WTC11 (cell line): Measurements from ENCODE around the gene TNFAIP3.
"Not testable (repeated sequence)": the region's sequence is repeated elsewhere in the genome, so short reads cannot be mapped to it uniquely, and the experiment has no call there.

Experiments used
- AFF4 ChIP-seq: sonication (generic); formaldehyde crosslinking; IDR thresholded peaks from 2 replicates; pipeline ENCODE4 v1.8.1; 2023; ENCODE audit warnings: mild to moderate bottlenecking, missing genetic modification reagents, borderline replicate concordance
- CREB1 ChIP-seq: sonication (generic); formaldehyde crosslinking; IDR thresholded peaks from 2 replicates; pipeline ENCODE4 v1.8.0; 2023; ENCODE audit warnings: mild to moderate bottlenecking, missing genetic modification reagents
- CTCF ChIP-seq: fragments of 200-600 bp; IDR thresholded peaks from 2 replicates; pipeline ENCODE4 v1.8.0; 2022; ENCODE audit warnings: antibody characterized with exemption
- E2F4 ChIP-seq: sonication (generic); formaldehyde crosslinking; IDR thresholded peaks from 2 replicates; pipeline ENCODE4 v1.8.1; 2022; ENCODE audit warnings: low read depth, mild to moderate bottlenecking, moderate library complexity, missing genetic modification reagents, borderline replicate concordance
- FOXJ3 ChIP-seq: sonication (generic); formaldehyde crosslinking; IDR thresholded peaks from 2 replicates; pipeline ENCODE4 v1.9.0; 2021; ENCODE audit warnings: missing genetic modification reagents, mild to moderate bottlenecking, borderline replicate concordance
- IRF2 ChIP-seq: sonication (generic); formaldehyde crosslinking; IDR thresholded peaks from 2 replicates; pipeline ENCODE4 v1.8.0; 2022; ENCODE audit warnings: low read depth, missing genetic modification reagents, borderline replicate concordance
- NFATC4 ChIP-seq: fragments of 250-450 bp; sonication (Bioruptor Pico); IDR thresholded peaks from 2 replicates; pipeline ENCODE4 v1.9.0; 2021; ENCODE audit warnings: mild to moderate bottlenecking
- SMAD3 ChIP-seq: sonication (generic); formaldehyde crosslinking; IDR thresholded peaks from 2 replicates; pipeline ENCODE4 v1.8.0; 2022; ENCODE audit warnings: missing genetic modification reagents, mild to moderate bottlenecking, borderline replicate concordance
- STAT6 ChIP-seq: sonication (generic); formaldehyde crosslinking; conservative IDR thresholded peaks from 2 replicates; pipeline ENCODE4 v1.8.1; 2023; ENCODE audit warnings: mild to moderate bottlenecking, low read depth, missing genetic modification reagents, moderate library complexity
- TCF7 ChIP-seq: sonication (generic); formaldehyde crosslinking; IDR thresholded peaks from 2 replicates; pipeline ENCODE4 v1.8.0; 2022; ENCODE audit warnings: mild to moderate bottlenecking, low read depth, missing genetic modification reagents, moderate library complexity
- ZBTB21 ChIP-seq: sonication (generic); formaldehyde crosslinking; IDR thresholded peaks from 2 replicates; pipeline ENCODE4 v1.8.1; 2023; ENCODE audit warnings: mild to moderate bottlenecking, missing genetic modification reagents, borderline replicate concordance
- TF ChIP-seq, protein P1 (sequence below): sonication (generic); formaldehyde crosslinking; IDR thresholded peaks from 2 replicates; pipeline ENCODE4 v1.8.1; 2023; ENCODE audit warnings: mild to moderate bottlenecking, missing genetic modification reagents

- not testable (repeated sequence) for TF ChIP-seq CTCF; CREB1; E2F4 (CRISPR knock-in tag); ZBTB21 (CRISPR knock-in tag); NFATC4 (CRISPR knock-in tag); SMAD3; TCF7; AFF4; FOXJ3 (CRISPR knock-in tag); STAT6 (CRISPR knock-in tag); IRF2
- TF ChIP-seq, protein P1, sequence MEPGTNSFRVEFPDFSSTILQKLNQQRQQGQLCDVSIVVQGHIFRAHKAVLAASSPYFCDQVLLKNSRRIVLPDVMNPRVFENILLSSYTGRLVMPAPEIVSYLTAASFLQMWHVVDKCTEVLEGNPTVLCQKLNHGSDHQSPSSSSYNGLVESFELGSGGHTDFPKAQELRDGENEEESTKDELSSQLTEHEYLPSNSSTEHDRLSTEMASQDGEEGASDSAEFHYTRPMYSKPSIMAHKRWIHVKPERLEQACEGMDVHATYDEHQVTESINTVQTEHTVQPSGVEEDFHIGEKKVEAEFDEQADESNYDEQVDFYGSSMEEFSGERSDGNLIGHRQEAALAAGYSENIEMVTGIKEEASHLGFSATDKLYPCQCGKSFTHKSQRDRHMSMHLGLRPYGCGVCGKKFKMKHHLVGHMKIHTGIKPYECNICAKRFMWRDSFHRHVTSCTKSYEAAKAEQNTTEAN (CRISPR knock-in tag) = not testable (repeated sequence)
Measured at GRCh38 chr6:137838090-137838489, 29.0 kb upstream of the TNFAIP3 start.
